ENCODE measurements around the gene TRNT1. TPM values are rescaled to one million over a fixed set of nuclear protein-coding genes. Genes with fewer than 3 reads are reported as not detected.

TRNT1 gene
- total RNA-seq, 1 donor from 2014 or later: 34.4 TPM

DNA sequence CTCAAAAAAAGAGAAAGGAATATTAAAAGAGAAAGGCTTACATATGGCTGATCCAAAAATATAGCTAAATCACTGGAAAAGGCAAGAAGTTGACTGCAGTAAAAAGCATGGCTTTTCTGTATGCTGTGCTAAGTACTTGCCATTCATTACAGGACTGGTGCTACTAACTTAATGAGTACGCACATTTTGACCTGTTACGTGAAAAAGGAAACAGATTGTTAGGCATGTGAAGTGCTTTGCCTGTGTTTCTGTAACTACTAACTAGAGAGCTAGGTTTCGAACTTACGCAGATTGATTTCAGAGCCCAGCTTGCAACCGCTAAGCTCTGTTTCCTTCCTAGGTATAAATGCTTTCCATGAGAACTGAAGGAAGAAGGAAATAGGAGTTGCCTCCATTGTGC is 2.8 kb downstream of the TRNT1 start:
- TF ChIP-seq, protein P1, sequence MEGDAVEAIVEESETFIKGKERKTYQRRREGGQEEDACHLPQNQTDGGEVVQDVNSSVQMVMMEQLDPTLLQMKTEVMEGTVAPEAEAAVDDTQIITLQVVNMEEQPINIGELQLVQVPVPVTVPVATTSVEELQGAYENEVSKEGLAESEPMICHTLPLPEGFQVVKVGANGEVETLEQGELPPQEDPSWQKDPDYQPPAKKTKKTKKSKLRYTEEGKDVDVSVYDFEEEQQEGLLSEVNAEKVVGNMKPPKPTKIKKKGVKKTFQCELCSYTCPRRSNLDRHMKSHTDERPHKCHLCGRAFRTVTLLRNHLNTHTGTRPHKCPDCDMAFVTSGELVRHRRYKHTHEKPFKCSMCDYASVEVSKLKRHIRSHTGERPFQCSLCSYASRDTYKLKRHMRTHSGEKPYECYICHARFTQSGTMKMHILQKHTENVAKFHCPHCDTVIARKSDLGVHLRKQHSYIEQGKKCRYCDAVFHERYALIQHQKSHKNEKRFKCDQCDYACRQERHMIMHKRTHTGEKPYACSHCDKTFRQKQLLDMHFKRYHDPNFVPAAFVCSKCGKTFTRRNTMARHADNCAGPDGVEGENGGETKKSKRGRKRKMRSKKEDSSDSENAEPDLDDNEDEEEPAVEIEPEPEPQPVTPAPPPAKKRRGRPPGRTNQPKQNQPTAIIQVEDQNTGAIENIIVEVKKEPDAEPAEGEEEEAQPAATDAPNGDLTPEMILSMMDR (IDR thresholded peaks at IDR 0.05; ENCODE audit: unreplicated experiment): no peak
- Mint-ChIP-seq H3K27ac (no peak overlapping the region), H3K36me3 (peaks cover 16% of the 10 kb centered on the region), H3K27me3 (ENCODE audit: low read depth) (no peaks in the 10 kb centered on the region), H3K9me3 (no peaks in the 10 kb centered on the region), H3K4me1 (peaks cover 26% of the 10 kb centered on the region), H3K4me3 (no peak overlapping the region)
- DNase-seq (ENCODE audit: low spot score in 2 of 2, unreplicated experiment in 2 of 2): no peak

DNA sequence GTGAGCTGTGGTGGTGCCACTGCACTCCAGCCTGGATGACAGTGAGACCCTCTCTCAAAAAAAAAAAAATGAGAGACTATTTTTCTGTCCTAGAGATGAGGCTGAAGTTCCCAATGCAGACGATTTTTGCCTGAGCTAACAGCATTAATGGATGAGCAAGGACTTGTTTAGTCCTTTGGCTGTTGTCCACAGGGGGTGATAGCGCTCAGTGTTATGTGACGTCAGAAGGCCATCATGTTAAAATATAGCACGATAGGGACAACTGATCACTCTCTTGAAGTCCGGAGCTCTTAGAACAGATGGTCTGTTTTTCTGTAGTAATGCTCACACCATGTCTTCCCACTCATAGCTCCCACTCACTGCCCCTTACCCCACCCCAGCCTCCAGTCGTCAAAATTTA is 6.8 kb downstream of the TRNT1 start:
- TF ChIP-seq, protein P1 (IDR thresholded peaks at IDR 0.05; ENCODE audit: unreplicated experiment): no peak
- Mint-ChIP-seq H3K27me3 (ENCODE audit: low read depth) (no peaks in the 10 kb centered on the region), H3K36me3 (peaks cover 24% of the 10 kb centered on the region), H3K4me1 (peaks cover 4% of the 10 kb centered on the region), H3K4me3 (no peak overlapping the region), H3K27ac (no peak overlapping the region), H3K9me3 (no peaks in the 10 kb centered on the region)
- no peak for DNase-seq (ENCODE audit: low spot score in 2 of 2, unreplicated experiment in 2 of 2)

DNA sequence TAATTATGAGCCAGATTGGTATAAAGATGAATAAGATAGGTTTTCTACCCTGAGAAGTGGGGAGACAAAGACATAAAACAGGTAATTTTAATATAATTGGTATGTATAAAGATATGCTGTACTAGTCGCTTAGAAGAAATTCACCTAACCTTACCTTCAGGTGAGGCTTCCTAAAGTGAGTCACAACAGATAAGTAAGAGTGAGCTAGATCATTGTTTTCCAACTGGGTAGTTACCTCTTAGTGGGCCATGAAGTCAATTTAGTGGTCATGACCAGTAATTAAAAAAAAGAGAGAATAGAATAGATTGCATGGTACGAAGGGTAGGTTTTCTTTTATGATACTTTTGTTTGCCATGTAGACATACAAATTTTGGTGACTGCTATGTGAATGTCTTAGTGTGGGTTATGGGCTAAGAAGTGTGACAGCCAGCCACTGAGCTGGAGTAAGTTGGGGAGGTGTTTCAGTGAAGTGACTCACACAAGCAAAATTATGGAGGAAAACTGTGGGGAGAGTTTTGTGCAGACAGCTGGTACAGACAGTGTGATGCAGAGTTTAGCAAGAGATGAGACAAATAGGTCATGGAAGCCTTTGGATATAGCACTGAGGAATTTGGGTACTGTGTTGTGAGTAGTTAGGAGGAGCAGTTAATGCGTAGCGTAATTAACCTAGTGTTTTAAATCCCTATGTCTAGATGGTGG is 8.2 kb downstream of the TRNT1 start:
- TF ChIP-seq, protein P1 (IDR thresholded peaks at IDR 0.05; ENCODE audit: unreplicated experiment): no peak
- no peak overlapping the region for H3K27ac Mint-ChIP-seq
- no peaks in the 10 kb centered on the region for H3K27me3 Mint-ChIP-seq (ENCODE audit: low read depth)
- H3K36me3 Mint-ChIP-seq: peaks cover 30% of the 10 kb centered on the region
- no peak overlapping the region for H3K4me3 Mint-ChIP-seq
- no peak for DNase-seq (ENCODE audit: low spot score in 2 of 2, unreplicated experiment in 2 of 2)
- H3K9me3 Mint-ChIP-seq: no peaks in the 10 kb centered on the region
- no peaks in the 10 kb centered on the region for H3K4me1 Mint-ChIP-seq

DNA sequence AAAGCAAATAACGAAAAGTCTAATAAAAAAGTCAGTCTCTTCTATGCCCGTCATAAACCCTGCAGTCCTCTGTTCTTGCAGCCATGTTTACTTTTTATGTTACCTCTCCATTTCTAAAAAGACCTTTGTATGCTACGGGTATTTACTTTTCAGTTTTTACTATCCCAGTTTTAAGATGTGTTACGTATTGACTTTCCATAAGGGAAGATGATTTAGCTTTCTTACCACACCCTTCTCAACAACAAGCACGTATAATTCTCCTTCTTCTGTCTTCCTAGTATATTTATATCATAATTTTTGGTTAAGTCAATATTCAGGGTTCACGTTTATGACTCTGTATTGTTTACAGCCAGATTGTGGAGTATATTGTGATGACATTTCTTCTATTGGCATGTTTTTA is 10.8 kb downstream of the TRNT1 start:
- no peak for DNase-seq (ENCODE audit: low spot score in 2 of 2, unreplicated experiment in 2 of 2)
- Mint-ChIP-seq H3K4me1 (no peaks in the 10 kb centered on the region), H3K27ac (no peak overlapping the region), H3K9me3 (no peaks in the 10 kb centered on the region), H3K27me3 (ENCODE audit: low read depth) (no peaks in the 10 kb centered on the region), H3K4me3 (no peak overlapping the region), H3K36me3 (peaks cover 32% of the 10 kb centered on the region)
- TF ChIP-seq, protein P1 (IDR thresholded peaks at IDR 0.05; ENCODE audit: unreplicated experiment): no peak

DNA sequence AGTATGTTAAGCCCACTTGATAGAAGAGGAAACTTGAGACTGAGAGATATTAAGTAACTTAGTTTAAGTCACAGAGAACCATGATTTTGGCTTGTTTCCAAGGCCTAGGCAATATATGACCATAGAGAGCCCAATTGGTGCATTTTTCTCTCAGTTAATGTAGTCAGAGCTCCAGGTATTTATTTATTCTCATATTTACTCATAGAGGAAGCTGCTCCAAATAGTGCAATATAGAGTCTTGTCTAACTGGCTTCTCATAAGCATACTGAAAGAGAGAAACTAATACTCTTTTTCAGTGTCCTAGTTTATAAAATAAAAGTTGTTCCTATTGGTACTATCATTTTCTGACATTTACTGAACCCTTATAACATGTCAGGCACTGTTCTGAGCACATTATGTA is 15.2 kb downstream of the TRNT1 start:
- TF ChIP-seq, protein P1 (IDR thresholded peaks at IDR 0.05; ENCODE audit: unreplicated experiment): no peak

More for the DNA sequence above, 15.2 kb downstream of the TRNT1 start:
- Mint-ChIP-seq H3K27me3 (ENCODE audit: low read depth) (no peaks in the 10 kb centered on the region), H3K36me3 (peaks cover 54% of the 10 kb centered on the region), H3K9me3 (no peaks in the 10 kb centered on the region), H3K27ac (no peak overlapping the region), H3K4me1 (no peaks in the 10 kb centered on the region), H3K4me3 (no peak overlapping the region)
- no peak for DNase-seq (ENCODE audit: low spot score in 2 of 2, unreplicated experiment in 2 of 2)

Data from mesothelial cell of epicardium (in vitro differentiated cells).